HG03175 (cell line): ENCODE measurements around the gene GNGT1.

Source experiments
- ATAC-seq: cut with Tn5 transposase; IDR thresholded peaks from one replicate; pipeline ENCODE4 v1.9.1; 2021; ENCODE audit warnings: mild to moderate bottlenecking, moderate library complexity; ENCODE audit not compliant: unreplicated experiment

GNGT1 gene

GRCh38 chr7:93938293-93938692 lies 31.9 kb downstream of the GNGT1 start:
- ATAC-seq, result no peak

DNA sequence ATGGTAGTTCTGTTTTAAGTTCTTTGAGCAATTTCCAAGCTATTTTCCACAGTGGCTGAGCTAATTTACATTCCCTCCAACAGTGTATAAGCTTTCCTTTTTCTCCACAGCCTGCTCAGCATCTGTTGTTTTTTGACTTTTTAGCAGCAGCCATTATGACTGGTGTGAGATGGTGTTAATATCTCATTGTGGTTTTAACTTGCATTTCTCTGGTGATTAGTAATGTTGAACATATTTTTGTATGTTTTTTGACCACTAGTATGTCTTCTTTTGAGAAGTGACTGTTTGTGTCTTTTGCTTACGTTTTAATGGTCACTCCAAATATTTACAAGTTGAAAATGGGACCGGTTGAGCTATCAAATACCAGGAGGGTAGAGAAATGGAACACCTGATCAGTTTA lies 35.6 kb downstream of the GNGT1 start:
- ATAC-seq, result no peak

GRCh38 chr7:93943816-93944540 lies 37.6 kb downstream of the GNGT1 start:
- no peak for ATAC-seq

DNA sequence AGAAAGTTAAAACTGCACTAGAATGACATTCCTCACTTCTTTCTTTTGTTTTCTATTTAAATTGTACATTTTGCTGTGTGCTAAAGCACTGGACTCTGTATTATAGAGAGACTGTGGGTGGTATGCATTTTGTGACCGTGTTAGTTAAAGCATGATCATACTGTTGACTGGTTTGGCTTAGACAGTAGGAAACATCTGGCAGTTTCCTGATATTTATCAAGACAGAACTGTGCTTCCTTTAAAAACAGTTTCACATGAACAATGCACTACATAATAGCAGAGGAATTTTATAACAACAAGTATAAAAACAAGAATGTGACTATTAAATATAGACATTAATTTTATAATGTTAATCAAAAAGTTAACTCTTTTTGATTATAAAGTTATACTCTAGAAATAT lies 38.3 kb downstream of the GNGT1 start:
- no peak for ATAC-seq

- ATAC-seq, result no peak
Measured at GRCh38 chr7:93945083-93945482, 38.7 kb downstream of the GNGT1 start.

GRCh38 chr7:93945756-93946535 lies 39.6 kb downstream of the GNGT1 start:
- no peak for ATAC-seq

- no peak for ATAC-seq
Measured at GRCh38 chr7:93948106-93948505, 41.7 kb downstream of the GNGT1 start.

DNA sequence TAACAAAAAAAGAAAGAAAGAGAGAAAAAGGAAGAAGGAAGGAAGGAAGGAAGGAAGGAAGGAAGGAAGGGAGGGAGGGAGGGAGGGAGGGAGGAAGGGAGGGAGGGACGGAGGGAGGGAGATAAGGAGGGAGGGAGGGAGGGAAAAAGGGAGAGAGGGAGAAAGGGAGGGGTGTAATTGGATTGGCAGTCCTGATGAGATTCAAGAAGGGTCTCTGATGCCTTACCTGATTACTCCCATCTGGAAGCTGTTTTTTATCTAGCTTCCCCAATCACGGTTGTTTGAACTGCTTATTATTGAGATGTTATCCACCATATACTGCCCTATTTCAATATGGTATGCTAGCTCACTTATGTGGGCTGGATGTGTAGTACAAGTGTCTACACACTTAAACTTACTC lies 42.5 kb downstream of the GNGT1 start:
- no peak for ATAC-seq

DNA sequence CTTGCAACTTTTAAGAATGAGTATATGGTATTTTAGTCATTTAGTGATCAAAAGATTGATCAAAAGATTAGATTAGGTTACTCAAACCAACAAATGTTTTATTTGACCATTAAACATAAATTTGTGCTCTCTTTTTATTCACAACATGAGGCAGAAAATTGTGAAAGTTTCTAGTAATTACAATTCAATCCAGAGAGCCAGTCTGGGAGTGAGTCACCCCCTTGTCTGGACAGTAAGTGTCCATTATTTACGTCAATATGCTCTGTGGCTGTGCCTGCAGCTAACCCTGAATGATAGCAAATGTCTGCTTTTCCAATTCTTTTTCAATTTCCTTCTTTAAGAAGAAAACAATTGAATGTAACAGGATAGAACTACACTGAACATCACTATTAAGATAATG lies 43.1 kb downstream of the GNGT1 start:
- ATAC-seq, result no peak

DNA sequence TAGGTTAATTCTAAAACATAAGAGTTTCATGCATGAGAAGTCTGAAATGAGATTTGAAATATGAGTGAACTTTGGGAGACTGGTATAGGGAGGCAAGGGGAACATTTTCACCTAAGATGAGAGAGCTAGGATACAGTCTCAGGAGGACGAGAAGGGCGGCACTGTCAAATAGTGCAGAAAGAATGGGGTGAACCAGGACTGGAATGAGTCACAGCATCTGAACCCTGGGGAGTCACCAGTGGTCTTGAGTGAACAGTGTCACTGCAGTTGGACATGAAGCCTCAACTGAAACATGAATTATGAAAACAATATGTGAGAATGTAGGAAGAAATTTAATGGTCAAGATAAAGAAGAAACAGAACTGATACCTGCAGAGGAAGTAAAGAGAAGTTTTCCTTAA lies 48.9 kb downstream of the GNGT1 start:
- ATAC-seq, result peak; percentile 87

- ATAC-seq, result no peak
Measured at GRCh38 chr7:93957767-93958166, 51.4 kb downstream of the GNGT1 start.

- ATAC-seq, result no peak
Measured at GRCh38 chr7:93958216-93958615, 51.8 kb downstream of the GNGT1 start.

DNA sequence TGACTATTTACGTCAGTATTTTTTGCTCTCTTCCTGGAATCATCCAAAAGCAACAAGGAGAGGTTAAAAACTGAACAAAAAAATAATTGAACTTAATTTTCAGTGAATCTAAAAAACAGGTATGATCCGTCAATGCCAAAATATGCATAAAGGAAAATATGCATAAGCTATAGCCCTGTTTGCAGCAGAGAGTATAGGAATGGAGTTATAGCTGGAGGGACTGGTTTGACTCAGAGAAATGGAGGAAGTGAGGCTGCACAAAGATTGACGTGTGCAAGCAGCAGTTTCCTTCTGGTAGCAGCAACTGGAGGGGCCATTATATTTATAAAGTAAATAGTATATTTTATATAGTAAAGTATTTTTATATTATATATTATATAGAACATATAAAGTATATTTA lies 52.3 kb downstream of the GNGT1 start:
- no peak for ATAC-seq
